GM21737 (cell line): ENCODE data around the gene PHLDA2.

Experiments
- ATAC-seq: cut with Tn5 transposase; IDR thresholded peaks from one replicate; pipeline ENCODE4 v1.9.1; 2021; ENCODE audit warnings: mild to moderate bottlenecking, moderate library complexity; ENCODE audit not compliant: unreplicated experiment

PHLDA2 gene

DNA sequence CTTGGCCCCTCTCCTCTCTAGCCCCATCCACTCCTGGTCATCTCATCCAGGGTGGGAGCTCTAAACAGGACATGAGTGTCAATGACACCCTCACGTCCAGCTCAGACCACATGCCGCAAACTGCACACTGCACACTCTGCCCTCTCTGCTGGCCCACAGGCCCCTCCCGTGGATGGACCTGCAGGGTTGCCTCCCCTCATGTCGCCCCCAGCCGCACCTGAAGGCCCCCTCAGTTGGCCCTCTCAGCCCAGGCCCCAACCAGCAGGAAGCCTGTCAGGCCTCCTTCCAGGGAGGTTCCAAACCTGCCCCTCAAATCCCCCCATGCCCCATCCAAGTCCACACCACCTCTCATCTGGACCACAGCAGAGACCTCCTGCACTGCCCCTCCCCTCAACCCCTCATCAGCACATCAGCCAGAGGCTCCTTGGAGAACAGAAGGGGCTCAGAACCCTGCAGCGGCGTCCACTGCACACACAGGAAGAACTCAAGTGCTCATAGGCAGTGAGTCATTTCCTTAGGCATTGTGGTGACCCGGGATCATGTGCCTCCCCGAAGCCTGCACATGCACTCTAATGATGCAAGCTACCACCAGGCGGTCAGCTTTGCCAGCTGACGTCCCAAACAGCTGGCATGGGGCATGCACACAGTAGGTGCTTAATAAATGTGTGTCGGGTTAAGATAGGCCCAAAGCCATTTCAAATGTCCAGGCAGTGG is 30.7 kb downstream of the PHLDA2 start:
- ATAC-seq, result no peak

DNA sequence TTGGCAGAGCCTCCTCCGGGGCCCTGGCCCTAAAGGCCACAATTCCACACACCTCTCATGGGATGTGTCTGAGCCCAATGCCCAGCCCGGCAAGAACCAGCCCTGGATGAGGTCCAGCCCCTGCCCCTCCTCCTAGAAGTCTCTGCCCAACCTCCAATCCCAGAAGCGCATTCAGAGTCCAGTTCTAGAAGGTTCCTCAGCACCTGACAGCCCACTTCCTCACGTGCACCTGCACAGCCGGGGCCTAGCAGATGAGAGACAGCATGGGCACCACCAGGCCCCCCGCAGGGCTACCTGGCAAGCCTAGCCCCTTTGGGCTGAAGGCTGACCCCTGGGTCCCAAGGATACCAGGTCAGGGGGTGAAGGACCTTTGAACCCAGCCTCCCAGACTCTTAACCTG is 32.2 kb downstream of the PHLDA2 start:
- ATAC-seq, result no peak

DNA sequence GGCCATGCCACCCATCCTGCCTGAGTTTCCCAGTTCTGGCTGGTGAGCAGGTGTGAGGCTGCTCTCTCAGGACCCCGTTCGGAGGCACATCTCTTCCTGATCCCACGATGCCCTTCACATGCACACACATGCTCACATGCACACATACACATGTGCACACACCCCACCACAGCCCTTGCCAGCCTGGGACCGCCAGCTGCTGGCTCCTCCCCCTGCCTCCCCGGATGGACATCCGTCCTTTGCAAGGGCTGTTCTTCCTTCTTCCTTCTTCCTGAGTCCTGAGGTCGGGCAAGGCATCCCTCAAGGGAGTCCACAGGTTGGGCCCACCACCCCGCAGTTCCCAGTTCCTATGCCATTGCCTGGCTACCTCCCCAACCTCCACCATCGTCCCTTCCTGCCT is 33.2 kb downstream of the PHLDA2 start:
- no peak for ATAC-seq

GRCh38 chr11:2893935-2894334 is 35.3 kb downstream of the PHLDA2 start:
- no peak for ATAC-seq

- no peak for ATAC-seq
Observed at GRCh38 chr11:2892967-2893528, 36.2 kb downstream of the PHLDA2 start.

GRCh38 chr11:2892215-2892966 is 36.8 kb downstream of the PHLDA2 start:
- no peak for ATAC-seq

GRCh38 chr11:2891326-2892214 is 37.6 kb downstream of the PHLDA2 start:
- ATAC-seq, result no peak

- ATAC-seq, result no peak
Observed at GRCh38 chr11:2890466-2891294, 38.5 kb downstream of the PHLDA2 start.

- ATAC-seq, result no peak
Observed at GRCh38 chr11:2889362-2890273, 39.6 kb downstream of the PHLDA2 start.

- ATAC-seq, result no peak
Observed at GRCh38 chr11:2888266-2888968, 40.8 kb downstream of the PHLDA2 start.

DNA sequence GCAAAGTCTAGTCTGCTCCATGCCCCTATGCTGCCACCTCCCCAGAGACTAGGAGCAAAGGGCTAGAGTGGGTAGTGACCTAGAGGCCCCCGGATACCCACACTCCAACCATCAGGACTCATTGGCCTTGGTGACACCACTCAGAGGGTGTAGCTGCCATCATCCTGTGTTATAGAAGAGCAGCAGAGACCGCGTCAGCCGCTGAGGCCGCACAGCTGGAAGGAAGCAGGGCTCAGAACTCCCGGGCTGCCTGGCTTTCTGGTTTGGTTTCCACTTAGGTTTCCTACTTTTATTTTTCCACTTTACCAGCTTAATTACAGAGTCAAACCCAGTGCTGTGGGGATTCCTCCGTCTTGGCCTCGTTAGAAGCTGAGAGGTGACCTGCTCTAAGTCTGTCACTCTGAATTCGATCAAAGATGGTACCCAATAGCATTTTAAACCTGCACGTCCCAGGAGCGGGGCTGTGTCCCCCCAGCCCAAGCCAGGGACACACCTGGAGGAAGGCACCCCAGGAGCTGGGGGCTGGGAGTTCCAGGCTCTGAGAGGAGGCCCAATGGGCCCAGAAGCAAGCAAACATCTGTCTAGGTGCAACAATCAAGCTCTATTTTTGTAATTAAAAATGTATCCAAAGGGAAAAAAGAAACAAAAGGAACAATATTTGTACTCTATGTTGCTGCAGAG is 41.6 kb downstream of the PHLDA2 start:
- ATAC-seq, result no peak

GRCh38 chr11:2886936-2887335 is 42.3 kb downstream of the PHLDA2 start:
- ATAC-seq, result no peak

DNA sequence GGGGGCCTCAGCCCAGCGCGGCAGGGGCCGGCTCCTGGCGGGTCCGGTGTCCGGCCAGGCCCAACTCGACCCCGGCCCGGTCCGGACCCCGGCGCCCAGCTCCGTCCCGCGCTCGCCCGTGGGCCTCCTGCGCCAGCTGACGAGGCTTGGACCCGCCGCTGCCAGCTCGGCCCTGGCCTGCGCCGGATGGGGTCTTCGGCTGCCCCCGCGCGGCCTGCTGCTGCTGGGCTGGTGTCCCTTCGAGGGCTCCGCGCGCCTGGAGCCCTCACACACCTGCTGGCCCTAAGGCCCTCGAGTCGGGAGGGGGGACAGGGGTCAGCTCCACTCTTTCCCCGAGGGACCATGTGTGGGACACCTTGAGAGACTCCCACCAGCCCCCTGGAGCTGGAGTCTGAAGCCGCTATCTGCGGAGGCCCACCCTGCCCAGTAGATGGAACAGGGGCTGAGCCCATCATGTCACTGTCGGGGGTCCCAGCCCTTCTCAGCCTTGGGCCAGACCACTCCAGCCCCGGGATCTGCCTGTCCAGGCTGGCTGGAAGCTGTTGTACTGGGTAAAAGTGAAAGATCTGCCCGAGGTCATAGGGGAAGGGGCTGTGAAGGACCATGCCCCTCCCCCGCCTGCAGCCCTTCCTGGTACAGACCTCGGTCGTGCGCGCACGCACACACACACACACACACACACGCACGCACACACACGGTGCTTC is 42.9 kb downstream of the PHLDA2 start:
- ATAC-seq, result peak; percentile 5

- ATAC-seq, result peak; percentile 58
Observed at GRCh38 chr11:2885678-2886081, 43.5 kb downstream of the PHLDA2 start, which contains the start of gene CDKN1C. TSS of gene CDKN1C (minus strand) at chr11:2885775. CDS start at chr11:2885456, 319 bp downstream.

DNA sequence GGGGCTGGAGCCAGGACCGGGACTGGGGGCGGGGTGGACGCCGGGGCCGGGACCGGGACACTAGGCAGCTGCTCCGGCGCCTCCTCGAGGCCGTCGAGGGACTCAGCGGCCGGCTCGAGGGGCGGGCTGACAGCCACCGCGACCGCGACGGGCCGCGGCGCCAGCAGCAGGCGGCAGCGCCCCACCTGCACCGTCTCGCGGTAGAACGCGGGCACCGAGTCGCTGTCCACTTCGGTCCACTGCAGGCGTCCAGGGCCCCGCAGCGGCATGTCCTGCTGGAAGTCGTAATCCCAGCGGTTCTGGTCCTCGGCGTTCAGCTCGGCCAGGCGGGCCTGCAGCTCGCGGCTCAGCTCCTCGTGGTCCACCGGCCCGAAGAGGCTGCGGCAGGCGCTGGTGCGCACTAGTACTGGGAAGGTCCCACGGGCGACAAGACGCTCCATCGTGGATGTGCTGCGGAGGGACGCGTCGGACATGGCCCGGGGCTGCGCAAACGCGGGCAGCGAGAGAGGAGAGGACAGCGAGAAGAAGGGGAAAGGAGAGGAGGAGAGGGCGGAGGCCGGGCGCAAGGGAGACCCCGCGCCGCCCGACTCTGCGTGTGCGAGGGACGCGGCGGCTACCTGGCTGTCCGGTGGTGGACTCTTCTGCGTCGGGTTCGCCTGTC is 44.1 kb downstream of the PHLDA2 start:
- peak; percentile 7 for ATAC-seq

- ATAC-seq, result no peak
Observed at GRCh38 chr11:2883979-2884815, 45.0 kb downstream of the PHLDA2 start.
